Loucy (cell line): ENCODE measurements around the gene GPR107.

Source experiments
- H2AFZ ChIP-seq: fragments of 200-600 bp; sonication (generic); 2 replicates; pipeline ENCODE4 v1.6.0; 2016; ENCODE audit warnings: antibody characterized with exemption, mild to moderate bottlenecking, low read length, moderate library complexity
- H3F3A ChIP-seq: fragments of 200-600 bp; 2 replicates; pipeline ENCODE4 v1.6.0; 2016; ENCODE audit warnings: antibody characterized with exemption, low read depth, mild to moderate bottlenecking
- H3K27me3 ChIP-seq: fragments of 200-600 bp; sonication (generic); 2 replicates; pipeline ENCODE4 v1.6.1; 2014; ENCODE audit warnings: low read length, mild to moderate bottlenecking; ENCODE audit not compliant: insufficient read depth, poor library complexity, severe bottlenecking
- H3K36me3 ChIP-seq: fragments of 200-600 bp; sonication (generic); 2 replicates; pipeline ENCODE4 v1.6.1; 2016; ENCODE audit warnings: low read length; ENCODE audit not compliant: insufficient read depth
- H3K4me1 ChIP-seq: fragments of 200-600 bp; sonication (generic); 2 replicates; pipeline ENCODE4 v1.5.1; 2014; ENCODE audit warnings: low read length, mild to moderate bottlenecking; ENCODE audit not compliant: insufficient read depth, poor library complexity, severe bottlenecking
- H3K4me2 ChIP-seq: fragments of 200-600 bp; sonication (generic); 2 replicates; pipeline ENCODE4 v1.6.0; 2014; ENCODE audit warnings: antibody characterized with exemption, low read length, low read depth, mild to moderate bottlenecking; ENCODE audit not compliant: poor library complexity, severe bottlenecking
- H3K4me3 ChIP-seq: fragments of 200-600 bp; sonication (generic); 2 replicates; pipeline ENCODE4 v1.5.1; 2014; ENCODE audit warnings: low read length, mild to moderate bottlenecking, mixed read lengths; ENCODE audit not compliant: poor library complexity, severe bottlenecking
- H3K79me2 ChIP-seq: fragments of 200-600 bp; sonication (generic); 2 replicates; pipeline ENCODE4 v1.6.1; 2014; ENCODE audit warnings: low read length; ENCODE audit not compliant: insufficient read depth
- H3K9ac ChIP-seq: fragments of 200-600 bp; sonication (generic); 2 replicates; pipeline ENCODE4 v1.6.0; 2014; ENCODE audit warnings: mild to moderate bottlenecking, low read depth, low read length, moderate library complexity; ENCODE audit not compliant: poor library complexity, severe bottlenecking
- H3K9me2 ChIP-seq: fragments of 200-600 bp; sonication (generic); replicated peaks from 2 replicates; pipeline ENCODE4 v1.6.1; 2016; ENCODE audit warnings: low read depth, low read length, mixed read lengths
- H3K9me3 ChIP-seq: fragments of 200-600 bp; sonication (generic); 2 replicates; pipeline ENCODE4 v1.6.1; 2014; ENCODE audit warnings: mild to moderate bottlenecking, antibody characterized with exemption, low read length, low read depth; ENCODE audit not compliant: insufficient read depth
- H4K20me1 ChIP-seq: fragments of 200-600 bp; sonication (generic); 2 replicates; pipeline ENCODE4 v1.6.0; 2014; ENCODE audit warnings: antibody characterized with exemption, low read length, mild to moderate bottlenecking; ENCODE audit not compliant: insufficient read depth, poor library complexity, severe bottlenecking
- CTCF ChIP-seq: fragments of 200-600 bp; sonication (generic); conservative IDR thresholded peaks from 2 replicates; pipeline ENCODE4 v1.5.1; 2014; ENCODE audit warnings: mild to moderate bottlenecking, antibody characterized with exemption, low read length
- EZH2phosphoT487 ChIP-seq: fragments of 200-600 bp; IDR thresholded peaks from 2 replicates; pipeline ENCODE4 v1.6.1; 2018; ENCODE audit warnings: antibody characterized with exemption, mild to moderate bottlenecking, moderate library complexity, borderline replicate concordance

The GPR107 gene

GRCh38 chr9:130058887-130059286 lies 5.2 kb downstream of the GPR107 start:
- H4K20me1 ChIP-seq = no peaks in the 10 kb centered on the region
- no peaks in the 10 kb centered on the region for H3K9me2 ChIP-seq
- H3K9ac ChIP-seq = no peak overlapping the region
- no peak overlapping the region for H2AFZ ChIP-seq
- peaks cover 44% of the 10 kb centered on the region for H3K79me2 ChIP-seq
- H3K4me1 ChIP-seq = no peaks in the 10 kb centered on the region
- TF ChIP-seq EZH2phosphoT487 = no peak
- no peak for TF ChIP-seq CTCF
- no peaks in the 10 kb centered on the region for H3F3A ChIP-seq
- no peaks in the 10 kb centered on the region for H3K36me3 ChIP-seq
- H3K27me3 ChIP-seq = no peaks in the 10 kb centered on the region
- no peak overlapping the region for H3K4me3 ChIP-seq
- no peak overlapping the region for H3K4me2 ChIP-seq
- no peaks in the 10 kb centered on the region for H3K9me3 ChIP-seq

GRCh38 chr9:130060296-130060695 lies 6.6 kb downstream of the GPR107 start:
- no peak overlapping the region for H3K9ac ChIP-seq
- H3K36me3 ChIP-seq = no peaks in the 10 kb centered on the region
- H4K20me1 ChIP-seq = no peaks in the 10 kb centered on the region
- no peaks in the 10 kb centered on the region for H3K4me1 ChIP-seq
- H3K9me2 ChIP-seq = no peaks in the 10 kb centered on the region
- H3K4me2 ChIP-seq = no peak overlapping the region
- no peak overlapping the region for H2AFZ ChIP-seq
- no peaks in the 10 kb centered on the region for H3F3A ChIP-seq
- no peaks in the 10 kb centered on the region for H3K9me3 ChIP-seq
- no peaks in the 10 kb centered on the region for H3K27me3 ChIP-seq
- H3K79me2 ChIP-seq = peaks cover 32% of the 10 kb centered on the region
- TF ChIP-seq CTCF (no peak), EZH2phosphoT487 (no peak)
- H3K4me3 ChIP-seq = no peak overlapping the region

GRCh38 chr9:130062750-130063149 lies 9.0 kb downstream of the GPR107 start:
- H3K9me2 ChIP-seq = no peaks in the 10 kb centered on the region
- no peak overlapping the region for H3K4me2 ChIP-seq

More at GRCh38 chr9:130062750-130063149, 9.0 kb downstream of the GPR107 start:
- peaks cover 27% of the 10 kb centered on the region for H3K79me2 ChIP-seq
- H2AFZ ChIP-seq = no peak overlapping the region
- H4K20me1 ChIP-seq = no peaks in the 10 kb centered on the region
- H3F3A ChIP-seq = no peaks in the 10 kb centered on the region
- no peaks in the 10 kb centered on the region for H3K36me3 ChIP-seq
- TF ChIP-seq CTCF = no peak
- TF ChIP-seq EZH2phosphoT487 = no peak
- no peak overlapping the region for H3K4me3 ChIP-seq
- no peak overlapping the region for H3K9ac ChIP-seq
- no peaks in the 10 kb centered on the region for H3K9me3 ChIP-seq
- no peaks in the 10 kb centered on the region for H3K27me3 ChIP-seq
- H3K4me1 ChIP-seq = no peaks in the 10 kb centered on the region
